HepG2 (cell line): ENCODE measurements around the gene CKB. TPM values are rescaled to one million over a fixed set of nuclear protein-coding genes. Genes with fewer than 3 reads are reported as not detected.

Experiments
- ATF7 ChIP-seq, 2 experiments: fragments of 450-650 bp in 1 of 2; sonication (generic) in 1 of 2; formaldehyde crosslinking in 1 of 2; IDR thresholded peaks; 2 replicates each; pipeline versions ENCODE4 v1.4.0 to v1.6.1; 2016 to 2020; ENCODE audit warnings: antibody characterized with exemption in 1 of 2, mild to moderate bottlenecking in 1 of 2, missing genetic modification reagents in 1 of 2
- HOMEZ ChIP-seq: IDR thresholded peaks from 2 replicates; pipeline ENCODE4 v1.6.1; 2016; ENCODE audit warnings: low read depth
- HOXA9 ChIP-seq: sonication (generic); formaldehyde crosslinking; IDR thresholded peaks from 2 replicates; pipeline ENCODE4 v1.8.1; 2022; ENCODE audit warnings: missing genetic modification reagents, mild to moderate bottlenecking, moderate library complexity, borderline replicate concordance
- IKZF5 ChIP-seq: IDR thresholded peaks from 2 replicates; pipeline ENCODE4 v1.6.1; 2018; ENCODE audit warnings: missing genetic modification reagents, mild to moderate bottlenecking, missing compliant biosample characterization
- IRF2 ChIP-seq: IDR thresholded peaks from 2 replicates; pipeline ENCODE4 v1.6.1; 2018; ENCODE audit warnings: missing genetic modification reagents, missing compliant biosample characterization
- MAF1 ChIP-seq: sonication (generic); formaldehyde crosslinking; IDR thresholded peaks from 2 replicates; pipeline ENCODE4 v1.5.0; 2020; ENCODE audit warnings: missing genetic modification reagents, borderline replicate concordance
- MED8 ChIP-seq: sonication (generic); formaldehyde crosslinking; IDR thresholded peaks from 2 replicates; pipeline ENCODE4 v1.8.1; 2023; ENCODE audit warnings: mild to moderate bottlenecking, missing genetic modification reagents; ENCODE audit not compliant: insufficient replicate concordance
- MTERF4 ChIP-seq: sonication (generic); formaldehyde crosslinking; IDR thresholded peaks from 2 replicates; pipeline ENCODE4 v1.8.0; 2023; ENCODE audit warnings: mild to moderate bottlenecking, missing genetic modification reagents
- PAWR ChIP-seq: sonication (generic); formaldehyde crosslinking; IDR thresholded peaks from 2 replicates; pipeline ENCODE4 v1.4.0; 2020; ENCODE audit warnings: missing genetic modification reagents, mild to moderate bottlenecking, borderline replicate concordance
- PLSCR1 ChIP-seq: sonication (generic); formaldehyde crosslinking; IDR thresholded peaks from 2 replicates; pipeline ENCODE4 v1.5.0; 2020; ENCODE audit warnings: missing genetic modification reagents, mild to moderate bottlenecking, borderline replicate concordance
- SMYD3 ChIP-seq: sonication (generic); formaldehyde crosslinking; IDR thresholded peaks from 2 replicates; pipeline ENCODE4 v1.8.1; 2023; ENCODE audit warnings: mild to moderate bottlenecking, missing genetic modification reagents
- THAP8 ChIP-seq: sonication (generic); formaldehyde crosslinking; IDR thresholded peaks from 2 replicates; pipeline ENCODE4 v1.5.1; 2020; ENCODE audit warnings: missing genetic modification reagents, mild to moderate bottlenecking, borderline replicate concordance
- ZFX ChIP-seq: sonication (generic); formaldehyde crosslinking; IDR thresholded peaks from 2 replicates; pipeline ENCODE4 v1.4.0; 2020; ENCODE audit warnings: mild to moderate bottlenecking, low read depth, missing genetic modification reagents, moderate library complexity
- ZNF691 ChIP-seq: sonication (generic); formaldehyde crosslinking; IDR thresholded peaks from 2 replicates; pipeline ENCODE4 v1.4.0; 2020; ENCODE audit warnings: missing genetic modification reagents, low read depth, mild to moderate bottlenecking, borderline replicate concordance
- ZNF704 ChIP-seq: sonication (generic); formaldehyde crosslinking; IDR thresholded peaks from 2 replicates; pipeline ENCODE4 v1.8.1; 2023; ENCODE audit warnings: mild to moderate bottlenecking, inconsistent platforms, moderate library complexity, missing genetic modification reagents, borderline replicate concordance
- ZNF709 ChIP-seq: sonication (generic); formaldehyde crosslinking; IDR thresholded peaks from 2 replicates; pipeline ENCODE4 v1.5.0; 2020; ENCODE audit warnings: mild to moderate bottlenecking, missing genetic modification reagents
- ZNF777 ChIP-seq: sonication (generic); formaldehyde crosslinking; IDR thresholded peaks from 2 replicates; pipeline ENCODE4 v1.4.0; 2020; ENCODE audit warnings: missing genetic modification reagents
- polyA plus RNA-seq, 8 experiments: library from polyadenylated mRNA; depleted of rRNA in 3 of 8; stranded (reverse) in 7 of 8; unstranded in 1 of 8; fragments of >200 nt; fragmentation: Illumina TruSeq in 4 of 8; extraction: Trizol in 4 of 8; gene quantifications; 2 replicates each; pipeline versions ENCODE4 v1.2.1 to v1.2.3, GENCODE V29; 2011 to 2016; ENCODE audit warnings: low read depth in 4 of 8, missing spikeins in 1 of 8, mixed read lengths in 1 of 8; ENCODE audit not compliant: insufficient read depth in 1 of 8
- total RNA-seq, 5 experiments: library from RNA; depleted of rRNA; stranded (reverse); fragments of >200 nt; fragmentation: Illumina TruSeq; extraction: Trizol; gene quantifications; 2 replicates each; pipeline ENCODE4 v1.2.3, GENCODE V29; 2016; ENCODE audit warnings: low read depth in 1 of 5

Gene CKB
- total and polyA plus RNA-seq, 2 of the 13 experiments (the other 11 are each of a cell fraction or from before 2014, with no cell fraction given), result 82.3 to 217 TPM

- TF ChIP-seq MTERF4 (CRISPR knock-in tag) (peak; percentile 67; the same call in 1 of the 2 replicates), MAF1 (CRISPR knock-in tag) (peak; percentile 26; the same call in 1 of the 2 replicates), ZNF704 (0 out of 2 replicates have a peak, but pooled peaks have one; percentile 31), ATF7 (IDR thresholded peaks at IDR 0.05) (no peak), ATF7 (CRISPR knock-in tag; IDR thresholded peaks at IDR 0.05) (no peak; the same call in 1 of the 2 replicates), ZNF691 (CRISPR knock-in tag) (no peak), ZNF709 (CRISPR knock-in tag) (0 out of 2 replicates have a peak, but pooled peaks have one; percentile 43), ZNF777 (CRISPR knock-in tag) (0 out of 2 replicates have a peak, but pooled peaks have one; percentile 24), IKZF5 (CRISPR knock-in tag) (no peak), PAWR (CRISPR knock-in tag) (no peak), THAP8 (no peak), PLSCR1 (no peak), MED8 (CRISPR knock-in tag) (peak; percentile 46), HOXA9 (CRISPR knock-in tag) (no peak), ZFX (peak; percentile 58), IRF2 (CRISPR knock-in tag) (no peak; the same call in 1 of the 2 replicates), HOMEZ (CRISPR knock-in tag) (0 out of 2 replicates have a peak, but pooled peaks have one; percentile 11), SMYD3 (CRISPR knock-in tag) (no peak)
These were observed 6.2 kb upstream of the CKB start, which contains the start of gene TRMT61A (continued) for GRCh38 chr14:103528587-103529382.
